Activated CD8-positive, alpha-beta memory T cell treated with anti-CD3 and anti-CD28 coated beads, Interleukin-2, amount 10 ng/mL, durations not matched to agents 7 days and 5 days (primary cell): ENCODE data around the gene ABI3. TPM values are rescaled to one million over a fixed set of nuclear protein-coding genes. Genes with fewer than 3 reads are reported as not detected.
"Not testable (repeated sequence)": the region's sequence is repeated elsewhere in the genome, so short reads cannot be mapped to it uniquely, and the experiment has no call there.

Experiments used
- ATAC-seq: fragments of 150-1000 bp; cut with Tn5 transposase; one replicate; pipeline ENCODE4 v1.10.0; 2021; ENCODE audit warnings: moderate library complexity
- CTCF ChIA-PET: fragments of 350-600 bp; sonication (Branson Sonifier 250); formaldehyde crosslinking; loops from one replicate; lab custom pipeline; 2021; ENCODE audit warnings: antibody characterized with exemption; lab: Charles Lee
- DNase-seq: peaks from one replicate; pipeline ENCODE4 v3.0.0-alpha.2; 2020
- H3K27ac Mint-ChIP-seq: one replicate; pipeline ENCODE4 v1.8.0; 2021; ENCODE audit warnings: mild to moderate bottlenecking, mixed read lengths
- H3K27me3 Mint-ChIP-seq: one replicate; pipeline ENCODE4 v1.8.0; 2021; ENCODE audit warnings: mixed read lengths
- H3K36me3 Mint-ChIP-seq: one replicate; pipeline ENCODE4 v1.8.0; 2021; ENCODE audit warnings: mild to moderate bottlenecking, mixed read lengths
- H3K4me1 Mint-ChIP-seq: one replicate; pipeline ENCODE4 v1.8.0; 2021; ENCODE audit warnings: mixed read lengths
- H3K4me3 Mint-ChIP-seq: one replicate; pipeline ENCODE4 v1.8.0; 2021; ENCODE audit warnings: mild to moderate bottlenecking, moderate library complexity, mixed read lengths
- H3K9me3 Mint-ChIP-seq: one replicate; pipeline ENCODE4 v1.8.0; 2022; ENCODE audit warnings: low read depth, mixed read lengths
- total RNA-seq, 2 experiments: library from RNA; stranded (reverse); gene quantifications; one replicate each; pipeline ENCODE4 v1.2.3, GENCODE V29; 2021

Gene ABI3
- total RNA-seq, 2 experiments from 2014 or later = 116 to 121 TPM

DNA sequence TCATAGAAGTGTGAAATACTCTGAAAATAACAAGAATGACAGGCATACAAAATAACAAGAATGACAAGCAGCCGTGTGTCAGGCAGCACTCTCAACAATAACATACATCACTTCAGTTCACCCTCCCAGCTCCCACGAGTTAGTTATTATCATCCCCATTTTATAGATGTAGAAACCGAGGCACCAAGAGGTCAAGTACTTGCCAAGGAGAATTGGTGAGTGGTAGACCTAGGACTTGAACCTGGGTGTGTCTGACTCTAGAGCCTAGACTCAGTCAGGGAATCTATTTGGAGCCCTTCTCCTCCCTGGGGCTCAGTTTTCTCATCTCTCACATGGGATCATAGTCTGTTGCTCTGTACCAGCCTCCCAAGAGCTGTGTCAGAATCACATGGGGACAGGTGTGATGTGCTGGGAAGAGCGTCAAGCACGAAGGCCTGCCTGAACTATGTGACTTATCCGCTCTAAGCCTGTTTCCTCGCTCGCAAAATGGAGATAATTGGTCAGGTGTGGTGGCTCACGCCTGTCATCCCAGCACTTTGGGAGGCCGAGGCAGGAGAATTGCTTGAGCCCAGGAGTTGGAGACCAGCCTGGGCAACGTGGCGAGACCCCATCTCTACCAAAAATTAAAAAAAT lies 39.5 kb downstream of the ABI3 start:
- DNase-seq (no peak), ATAC-seq (no peak)
- CTCF ChIA-PET = no interaction called here
- Mint-ChIP-seq H3K4me3 (no peak overlapping the region), H3K9me3 (no peaks in the 10 kb centered on the region), H3K27me3 (peaks cover 9% of the 10 kb centered on the region), H3K36me3 (no peaks in the 10 kb centered on the region), H3K4me1 (no peaks in the 10 kb centered on the region), H3K27ac (no peak overlapping the region)

DNA sequence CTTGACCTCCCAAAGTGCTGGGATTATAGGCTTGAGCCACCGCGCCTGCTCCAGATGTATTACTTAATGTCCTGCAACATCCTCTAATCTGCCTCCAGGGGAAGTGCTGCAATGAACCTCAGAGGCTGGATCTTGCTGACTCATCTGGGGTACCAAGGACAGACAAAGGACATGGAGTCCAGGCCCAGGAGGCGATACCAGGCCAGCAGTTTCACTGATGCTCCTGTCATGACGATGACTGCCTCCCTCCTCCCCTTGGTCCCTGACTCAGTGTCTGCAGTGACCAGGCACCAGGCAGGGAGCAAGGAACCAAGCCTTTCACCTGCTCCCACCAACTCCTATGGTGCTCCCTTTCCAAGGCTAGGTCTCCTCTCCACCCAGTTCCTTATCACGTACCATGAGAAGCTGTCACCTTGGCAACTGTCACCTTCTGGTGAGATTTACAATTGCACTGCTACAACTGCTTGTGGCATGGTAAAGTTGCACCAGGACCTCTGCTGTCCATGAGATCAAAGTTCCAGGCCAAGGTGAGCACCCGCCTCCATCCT lies 41.7 kb downstream of the ABI3 start:
- no peaks in the 10 kb centered on the region for H3K9me3 Mint-ChIP-seq
- CTCF ChIA-PET = no interaction called here
- no peak overlapping the region for H3K4me3 Mint-ChIP-seq
- DNase-seq (no peak), ATAC-seq (no peak)
- no peak overlapping the region for H3K27ac Mint-ChIP-seq
- peaks cover 13% of the 10 kb centered on the region for H3K27me3 Mint-ChIP-seq
- H3K36me3 Mint-ChIP-seq = no peaks in the 10 kb centered on the region
- H3K4me1 Mint-ChIP-seq = no peaks in the 10 kb centered on the region

DNA sequence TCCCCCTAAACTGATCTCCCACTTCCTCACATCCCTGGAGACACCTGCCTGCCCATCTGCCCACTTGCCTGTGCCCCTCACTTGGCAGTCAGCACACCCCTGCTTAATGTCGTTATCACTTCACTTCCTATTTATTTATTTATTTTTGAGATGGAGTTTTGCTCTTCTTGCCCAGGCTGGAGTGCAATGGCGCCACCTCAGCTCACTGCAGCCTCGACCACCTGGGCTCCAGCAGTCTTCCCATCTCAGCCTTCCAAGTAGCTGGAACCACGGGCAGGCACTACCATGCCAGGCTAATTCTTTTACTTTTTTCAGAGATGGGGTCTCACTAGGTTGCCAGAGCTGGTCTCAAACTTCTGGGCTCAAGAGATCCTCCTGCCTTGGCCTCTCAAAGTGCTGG lies 43.6 kb downstream of the ABI3 start:
- H3K9me3 Mint-ChIP-seq = no peaks in the 10 kb centered on the region
- ATAC-seq = no peak
- H3K4me3 Mint-ChIP-seq = no peak overlapping the region
- no peaks in the 10 kb centered on the region for H3K36me3 Mint-ChIP-seq
- peaks cover 6% of the 10 kb centered on the region for H3K27me3 Mint-ChIP-seq
- no peaks in the 10 kb centered on the region for H3K4me1 Mint-ChIP-seq
- CTCF ChIA-PET = interaction anchor here (0.7 kb wide), 1 partner anchor 154 kb away, joined by 3 read pairs; no protein-coding TSS in a partner anchor
- no peak overlapping the region for H3K27ac Mint-ChIP-seq
- no peak for DNase-seq

DNA sequence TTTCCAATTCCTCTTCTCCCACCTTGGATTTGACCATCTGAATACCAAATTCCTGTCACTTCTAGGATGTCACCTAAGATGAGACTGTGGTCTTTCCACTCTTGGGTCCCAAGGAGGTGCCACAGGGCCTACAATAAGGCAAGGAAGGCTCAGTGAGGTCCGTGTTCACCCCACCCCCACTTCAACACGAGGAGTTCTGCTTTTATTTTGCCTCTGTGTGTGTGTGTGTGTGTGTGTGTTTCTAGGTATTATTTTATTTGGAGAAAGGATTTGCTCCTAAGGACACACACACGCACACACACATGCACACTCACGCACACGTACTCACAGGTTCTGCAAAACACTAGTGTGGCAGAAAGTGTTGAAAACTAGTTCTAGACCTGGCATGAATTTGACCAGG lies 44.6 kb downstream of the ABI3 start:
- no peak overlapping the region for H3K27ac Mint-ChIP-seq
- H3K4me1 Mint-ChIP-seq = peaks cover 4% of the 10 kb centered on the region
- ATAC-seq (no peak), DNase-seq (no peak)
- peaks cover 3% of the 10 kb centered on the region for H3K27me3 Mint-ChIP-seq
- no peaks in the 10 kb centered on the region for H3K9me3 Mint-ChIP-seq
- H3K4me3 Mint-ChIP-seq = no peak overlapping the region
- CTCF ChIA-PET = no interaction called here
- no peaks in the 10 kb centered on the region for H3K36me3 Mint-ChIP-seq

DNA sequence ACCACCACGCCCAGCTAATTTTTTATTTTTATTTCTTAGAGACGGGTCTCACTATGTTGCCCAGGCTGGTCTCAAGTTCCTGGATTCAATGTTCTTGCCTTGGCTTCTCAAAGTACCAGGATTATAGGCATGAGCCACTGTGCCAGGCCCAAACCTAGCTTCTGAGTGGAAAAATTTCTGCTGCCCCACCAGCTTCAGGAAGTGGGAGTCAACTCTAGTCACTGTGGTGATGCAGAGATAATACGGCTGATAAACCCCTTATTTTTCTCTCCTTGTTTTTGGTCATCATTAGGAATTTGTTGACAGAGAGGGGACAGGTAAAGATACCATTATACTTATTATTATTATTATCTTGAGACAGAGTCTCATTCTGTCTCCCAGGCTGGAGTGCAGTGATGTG lies 47.9 kb downstream of the ABI3 start:
- Mint-ChIP-seq H3K9me3 (no peaks in the 10 kb centered on the region), H3K27ac (no peak overlapping the region), H3K4me1 (peaks cover 12% of the 10 kb centered on the region), H3K27me3 (peaks cover 10% of the 10 kb centered on the region), H3K36me3 (no peaks in the 10 kb centered on the region), H3K4me3 (no peak overlapping the region)
- DNase-seq = no peak
- CTCF ChIA-PET = no interaction called here
- no peak for ATAC-seq

DNA sequence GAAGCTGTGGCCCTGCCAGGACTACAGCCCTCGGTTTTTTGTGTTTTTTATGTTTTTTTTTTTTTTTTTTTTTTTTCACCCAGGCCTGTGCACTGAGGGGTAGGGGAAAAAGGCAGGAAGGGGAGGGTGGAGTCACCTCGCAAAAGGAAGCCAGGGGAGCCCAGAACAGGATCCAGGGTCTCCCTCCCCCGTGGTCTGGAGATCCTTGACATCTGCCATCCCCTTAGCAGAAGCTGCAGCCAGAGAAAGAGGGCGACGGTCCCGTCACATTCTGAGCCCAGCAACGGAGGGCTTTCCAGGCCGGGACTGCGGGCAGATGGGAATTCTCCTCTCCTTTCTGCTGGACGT lies 49.1 kb downstream of the ABI3 start:
- Mint-ChIP-seq H3K4me1 (peaks cover 12% of the 10 kb centered on the region), H3K36me3 (no peaks in the 10 kb centered on the region), H3K27ac (no peak overlapping the region), H3K27me3 (peaks cover 12% of the 10 kb centered on the region), H3K4me3 (peak overlapping the region; percentile 69), H3K9me3 (no peaks in the 10 kb centered on the region)
- CTCF ChIA-PET = interaction anchor here (1.1 to 2.6 kb wide), 5 partner anchors 32 to 227 kb away, joined by 3 to 11 read pairs (median 4); no protein-coding TSS in a partner anchor
- ATAC-seq (no peak), DNase-seq (no peak)

DNA sequence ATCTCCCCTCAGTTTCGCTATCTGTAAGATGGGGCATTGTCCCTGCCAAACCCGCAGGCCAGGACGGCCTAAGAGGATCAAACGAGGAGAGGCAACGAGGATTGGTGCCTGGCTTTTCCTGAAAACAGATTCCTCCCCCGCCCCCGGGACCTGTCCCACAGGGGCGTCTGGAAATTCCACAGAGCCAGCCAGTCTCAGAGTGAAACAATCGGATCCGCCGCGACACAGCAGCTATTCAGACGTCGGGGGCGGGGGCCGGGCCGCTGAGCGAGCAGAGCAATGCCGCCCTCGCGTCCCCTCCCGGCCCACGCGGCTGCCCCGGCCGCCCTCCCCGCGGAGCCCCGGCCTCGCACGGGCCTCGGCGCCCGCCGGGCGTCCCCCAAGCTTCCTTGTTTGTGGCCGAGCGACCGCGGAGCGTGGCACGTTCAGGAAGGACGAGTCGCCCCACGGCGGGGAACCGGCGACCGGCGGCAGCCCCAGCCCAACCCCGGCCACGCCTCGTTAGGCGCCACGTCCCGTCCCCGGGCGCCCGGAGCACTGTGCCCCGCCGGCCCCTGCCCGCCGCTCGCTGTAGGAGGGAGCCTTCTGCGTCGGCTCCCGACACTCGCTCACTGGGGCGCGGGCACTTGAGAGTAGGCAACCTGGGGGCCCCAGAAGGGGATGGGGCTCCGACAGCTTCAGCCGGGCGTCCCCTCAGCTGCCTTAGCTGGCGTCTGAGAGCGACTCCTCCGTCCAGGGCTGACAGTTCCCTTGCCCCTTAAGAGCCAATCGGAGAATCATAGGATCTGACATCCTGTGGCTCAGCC lies 49.7 kb downstream of the ABI3 start:
- Mint-ChIP-seq H3K4me1 (peaks cover 12% of the 10 kb centered on the region), H3K27ac (peak overlapping the region; percentile 46), H3K9me3 (no peaks in the 10 kb centered on the region), H3K27me3 (peaks cover 14% of the 10 kb centered on the region), H3K4me3 (peak overlapping the region; percentile 71), H3K36me3 (no peaks in the 10 kb centered on the region)
- DNase-seq (peak; percentile 62), ATAC-seq (peak; percentile 84)
- CTCF ChIA-PET = interaction anchor here (1.0 to 2.6 kb wide), 8 partner anchors 29 to 228 kb away, joined by 3 to 11 read pairs (median 3); no protein-coding TSS in a partner anchor

DNA sequence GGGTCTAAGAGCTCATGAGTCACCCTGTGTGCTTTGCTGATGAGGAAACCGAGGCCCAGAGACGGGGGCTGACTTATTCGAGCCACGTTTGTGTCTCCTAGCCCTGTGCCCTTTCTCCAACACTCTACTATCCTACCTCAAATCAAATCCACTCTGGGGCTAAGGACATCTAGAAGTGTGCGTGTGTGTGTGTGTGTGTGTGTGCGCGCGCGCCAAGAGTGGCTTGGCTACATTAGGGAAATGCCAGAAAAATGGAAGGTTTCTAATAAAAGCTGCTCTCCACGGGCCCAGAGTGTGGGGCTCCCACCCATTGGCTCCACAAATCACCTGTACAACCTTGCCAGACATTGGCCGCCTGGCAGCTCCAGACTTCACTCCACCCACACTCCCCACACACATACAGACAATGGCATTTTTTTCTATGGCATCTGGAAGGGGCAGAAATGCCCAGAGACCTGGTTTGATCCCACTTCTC lies 50.3 kb downstream of the ABI3 start:
- H3K27ac Mint-ChIP-seq = peak overlapping the region; percentile 46

DNA sequence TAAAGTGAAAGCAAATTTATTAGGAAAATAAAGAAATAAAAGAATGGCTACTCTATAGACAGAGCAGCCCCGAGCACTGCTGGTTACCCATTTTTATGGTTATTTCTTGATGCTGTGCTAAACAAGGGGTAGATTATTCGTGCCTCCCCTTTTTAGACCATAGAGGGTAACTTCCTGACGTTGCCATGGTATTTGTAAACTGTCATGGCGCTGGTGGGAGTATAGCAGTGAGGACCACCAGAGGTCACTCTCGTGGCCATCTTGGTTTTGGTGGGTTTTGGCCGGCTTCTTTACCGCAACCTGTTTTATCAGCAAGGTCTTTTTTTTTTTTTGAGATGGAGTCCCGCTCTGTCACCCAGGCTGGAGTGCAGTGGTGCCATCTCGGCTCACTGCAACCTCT lies 51.0 kb downstream of the ABI3 start:
- H3K36me3 Mint-ChIP-seq, H3K27ac Mint-ChIP-seq, DNase-seq, H3K9me3 Mint-ChIP-seq, ATAC-seq, H3K4me3 Mint-ChIP-seq: not testable (repeated sequence)
- Mint-ChIP-seq H3K4me1 (peaks cover 12% of the 10 kb centered on the region), H3K27me3 (peaks cover 14% of the 10 kb centered on the region)
- CTCF ChIA-PET = interaction anchor here (1.0 to 2.6 kb wide), 4 partner anchors 30 to 55 kb away, joined by 3 to 11 read pairs (median 4); no protein-coding TSS in a partner anchor

More for the DNA sequence above, 50.3 kb downstream of the ABI3 start:
- DNase-seq (no peak), ATAC-seq (no peak)
- CTCF ChIA-PET = interaction anchor here (1.0 to 2.6 kb wide), 7 partner anchors 29 to 127 kb away, joined by 3 to 11 read pairs (median 3); no protein-coding TSS in a partner anchor
- Mint-ChIP-seq H3K4me1 (peaks cover 12% of the 10 kb centered on the region), H3K4me3 (peak overlapping the region; percentile 71), H3K36me3 (no peaks in the 10 kb centered on the region), H3K9me3 (no peaks in the 10 kb centered on the region), H3K27me3 (peaks cover 14% of the 10 kb centered on the region)

DNA sequence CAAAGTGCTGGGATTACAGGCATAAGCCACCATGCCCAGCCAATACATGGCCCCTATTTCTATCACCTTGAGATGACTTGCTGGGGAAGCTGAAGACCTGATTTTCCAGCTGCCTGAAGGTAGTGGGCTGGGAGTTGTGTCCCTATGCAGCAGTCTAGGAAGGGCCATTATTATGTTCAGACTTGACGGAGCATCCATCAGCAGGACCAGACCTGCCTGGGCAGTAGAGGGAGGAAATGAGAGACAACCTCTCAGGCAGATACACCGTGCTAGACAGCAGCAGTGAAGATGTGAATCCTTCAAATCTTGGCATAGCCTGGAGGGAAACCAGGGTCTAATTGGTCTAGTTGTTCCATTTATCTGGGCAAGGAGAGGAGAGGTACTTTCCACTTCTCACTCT lies 55.7 kb downstream of the ABI3 start:
- peaks cover 11% of the 10 kb centered on the region for H3K27me3 Mint-ChIP-seq
- ATAC-seq (no peak), DNase-seq (no peak)
- H3K4me3 Mint-ChIP-seq = no peak overlapping the region
- H3K36me3 Mint-ChIP-seq = no peaks in the 10 kb centered on the region
- no peak overlapping the region for H3K27ac Mint-ChIP-seq
- H3K4me1 Mint-ChIP-seq = peaks cover under 1% of the 10 kb centered on the region
- H3K9me3 Mint-ChIP-seq = no peaks in the 10 kb centered on the region
- CTCF ChIA-PET = no interaction called here

DNA sequence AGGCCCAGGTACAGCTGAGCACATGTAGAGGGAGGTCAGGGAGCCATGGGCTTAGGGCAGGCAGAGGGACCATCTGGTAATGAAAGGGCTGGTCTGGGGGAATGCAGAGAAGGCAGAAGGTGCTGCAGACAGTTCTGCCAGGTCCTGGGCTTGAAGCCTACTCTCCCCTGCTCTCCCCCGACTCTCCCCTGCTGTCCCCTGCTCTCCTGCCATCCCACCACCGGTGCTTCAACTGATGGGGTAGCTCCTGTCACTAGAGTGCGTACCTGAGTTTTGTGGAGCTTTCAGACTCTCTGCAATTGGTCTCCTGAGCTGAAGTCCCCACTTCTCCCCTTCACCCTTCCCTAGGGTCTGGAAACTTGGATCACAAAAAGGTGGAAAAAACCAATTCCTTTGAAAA lies 57.4 kb downstream of the ABI3 start:
- no peaks in the 10 kb centered on the region for H3K4me1 Mint-ChIP-seq
- H3K27me3 Mint-ChIP-seq = peaks cover 8% of the 10 kb centered on the region
- no peaks in the 10 kb centered on the region for H3K9me3 Mint-ChIP-seq
- H3K27ac Mint-ChIP-seq = no peak overlapping the region
- no peak for ATAC-seq
- no peak for DNase-seq
- no peaks in the 10 kb centered on the region for H3K36me3 Mint-ChIP-seq
- CTCF ChIA-PET = interaction anchor here (1.0 kb wide), 1 partner anchor 75 kb away, joined by 3 read pairs; no protein-coding TSS in a partner anchor
- H3K4me3 Mint-ChIP-seq = no peak overlapping the region

DNA sequence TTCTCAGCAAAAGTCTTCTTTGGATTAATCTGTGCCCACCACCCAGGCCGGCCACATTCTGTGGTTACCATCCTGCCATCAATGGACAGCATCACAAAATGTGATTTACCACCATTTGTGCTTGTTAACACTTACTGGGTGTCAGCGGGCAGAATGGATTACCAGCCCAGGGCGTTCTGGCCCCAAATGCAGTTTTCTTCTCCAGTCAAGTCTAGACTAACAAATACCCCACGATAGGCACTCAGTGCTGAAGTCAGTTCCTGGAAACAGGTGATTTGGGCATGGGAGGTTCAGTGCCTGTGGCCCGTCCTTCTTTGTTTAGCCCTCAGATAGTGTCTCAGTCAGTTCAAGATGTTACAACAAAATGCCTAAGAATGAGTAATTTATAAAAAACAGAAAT lies 58.8 kb downstream of the ABI3 start:
- peaks cover 3% of the 10 kb centered on the region for H3K27me3 Mint-ChIP-seq
- H3K4me1 Mint-ChIP-seq = no peaks in the 10 kb centered on the region
- H3K36me3 Mint-ChIP-seq = no peaks in the 10 kb centered on the region
- no peak overlapping the region for H3K27ac Mint-ChIP-seq
- H3K9me3 Mint-ChIP-seq = no peaks in the 10 kb centered on the region
- no peak overlapping the region for H3K4me3 Mint-ChIP-seq
- CTCF ChIA-PET = no interaction called here
- ATAC-seq (no peak), DNase-seq (no peak)
